CD4-positive, CD25-positive, alpha-beta regulatory T cell (primary cell): ENCODE results near the gene NHEJ1. TPM values are rescaled to one million over a fixed set of nuclear protein-coding genes. Genes with fewer than 3 reads are reported as not detected.
A peak's percentile ranks its signal among the peaks of the same experiment; 100 is the strongest.

Source experiments
- ATAC-seq, 2 donors: fragments of 150-1000 bp; cut with Tn5 transposase; one replicate each; pipeline ENCODE4 v1.10.0; 2021; ENCODE audit warnings: low read depth in 2 of 2, moderate number of reproducible peaks in 2 of 2, moderate library complexity in 1 of 2
- DNase-seq, 3 donors: peaks; one replicate each; pipeline versions ENCODE4 v3.0.0 to v3.0.0-alpha.2; 2012 to 2022; ENCODE audit warnings: mixed read lengths in 1 of 3
- H3K27ac ChIP-seq: one replicate; pipeline ENCODE4 v1.7.0; 2013; ENCODE audit warnings: mild to moderate bottlenecking, low read length; ENCODE audit not compliant: insufficient read depth, poor library complexity, severe bottlenecking
- H3K27me3 ChIP-seq: one replicate; pipeline ENCODE4 v1.7.0; 2013; ENCODE audit warnings: low read length; ENCODE audit not compliant: control insufficient read depth, insufficient read depth
- H3K36me3 ChIP-seq: one replicate; pipeline ENCODE4 v1.7.0; 2013; ENCODE audit warnings: mild to moderate bottlenecking, low read length, moderate library complexity; ENCODE audit not compliant: control insufficient read depth, insufficient read depth
- H3K4me1 ChIP-seq: 2 replicates; pipeline ENCODE4 v1.7.0; 2013; ENCODE audit warnings: mild to moderate bottlenecking, low read length; ENCODE audit not compliant: insufficient read depth, control insufficient read depth, poor library complexity, severe bottlenecking
- H3K4me3 ChIP-seq: one replicate; pipeline ENCODE4 v1.7.0; 2013; ENCODE audit warnings: low read depth, mild to moderate bottlenecking, low read length, moderate library complexity
- H3K9me3 ChIP-seq, 2 experiments: 1 replicate in 1 of 2; 2 replicates in 1 of 2; pipeline ENCODE4 v1.7.0; 2013; ENCODE audit warnings: low read length in 2 of 2, mild to moderate bottlenecking in 1 of 2, moderate library complexity in 1 of 2; ENCODE audit not compliant: control insufficient read depth in 2 of 2
- H3K27ac Mint-ChIP-seq, 3 donors: one replicate each; pipeline ENCODE4 v1.8.0; 2020 to 2022; ENCODE audit warnings: mild to moderate bottlenecking in 3 of 3, mixed read lengths in 3 of 3, moderate library complexity in 2 of 3
- H3K27me3 Mint-ChIP-seq: one replicate; pipeline ENCODE4 v1.8.0; 2022; ENCODE audit warnings: mild to moderate bottlenecking, mixed read lengths
- H3K36me3 Mint-ChIP-seq: one replicate; pipeline ENCODE4 v1.8.0; 2020; ENCODE audit warnings: mixed read lengths
- H3K4me1 Mint-ChIP-seq, 4 donors: one replicate each; pipeline ENCODE4 v1.8.0; 2020 to 2022; ENCODE audit warnings: mixed read lengths in 4 of 4, mild to moderate bottlenecking in 1 of 4
- H3K4me3 Mint-ChIP-seq, 4 donors: one replicate each; pipeline ENCODE4 v1.8.0; 2020 to 2022; ENCODE audit warnings: mild to moderate bottlenecking in 4 of 4, mixed read lengths in 4 of 4, moderate library complexity in 3 of 4
- H3K9me3 Mint-ChIP-seq, 7 donors: one replicate each; pipeline ENCODE4 v1.8.0; 2020 to 2022; ENCODE audit warnings: mixed read lengths in 7 of 7, mild to moderate bottlenecking in 3 of 7, moderate library complexity in 2 of 7
- polyA plus RNA-seq, 4 donors: library from polyadenylated mRNA; unstranded; fragments of 300-500 nt; fragmentation: Illumina TruSeq; gene quantifications; one replicate each; pipeline ENCODE4 v1.2.3, GENCODE V29; 2021
- total RNA-seq: library from RNA; stranded (reverse); gene quantifications from one replicate; pipeline ENCODE4 v1.2.3, GENCODE V29; 2022

The NHEJ1 gene
- total and polyA plus RNA-seq, 5 donors from 2014 or later, result 12.9 to 29.1 (median 25.5) TPM

DNA sequence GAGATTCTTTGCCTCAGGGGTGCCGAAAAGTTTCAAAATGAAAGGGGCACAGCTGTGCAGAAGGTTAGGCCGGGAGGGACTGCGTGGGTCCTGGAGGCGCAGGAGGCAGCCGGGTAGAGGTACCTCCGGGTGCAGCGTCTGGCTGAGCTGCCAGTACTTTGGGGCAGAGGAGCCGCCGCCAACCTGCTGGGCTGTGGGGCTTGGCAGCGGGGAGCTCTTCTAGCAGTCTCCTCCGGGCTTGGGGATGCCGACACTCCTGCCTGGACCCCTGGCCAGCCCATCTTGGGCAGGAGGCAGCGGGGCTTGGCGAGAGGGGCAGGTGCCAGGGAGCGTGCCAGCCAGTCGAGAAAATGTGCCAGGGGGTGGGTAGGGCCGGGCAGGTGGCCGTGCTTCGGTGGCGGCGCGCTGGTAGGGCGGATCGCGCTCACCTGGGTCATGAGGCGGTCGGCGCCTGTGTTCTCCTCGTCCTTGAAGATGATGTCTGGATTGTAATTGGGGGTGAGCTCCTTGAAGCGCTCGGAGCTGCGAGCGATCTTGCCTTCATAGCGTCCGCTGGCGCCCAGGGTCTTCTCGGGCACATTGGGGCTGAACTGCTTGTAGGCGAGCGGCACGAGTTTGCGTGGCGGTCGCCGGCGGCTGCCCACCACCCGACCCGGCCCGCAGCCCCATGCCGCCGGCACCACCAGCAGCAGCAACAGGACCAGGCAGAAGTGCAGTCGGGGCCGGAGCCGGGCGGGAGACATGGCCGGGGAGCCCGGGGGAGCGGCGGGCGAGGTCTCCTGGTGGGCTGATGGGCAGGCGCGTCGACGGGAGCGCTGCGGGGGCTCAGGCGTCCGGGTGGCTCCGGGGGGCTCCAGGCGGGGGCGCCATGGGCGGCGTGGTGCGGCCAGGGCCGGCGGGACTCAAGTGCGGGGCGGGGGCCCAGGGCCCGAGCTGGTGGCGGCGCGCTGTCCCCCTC, 100.6 kb downstream of the NHEJ1 start:
- peak in 1 of 3 donors; percentile 8 for DNase-seq
- Histone ChIP-seq H3K4me1 (peaks cover 37% of the 10 kb centered on the region), H3K27me3 (peaks cover 30% of the 10 kb centered on the region), H3K4me3 (no peak overlapping the region), H3K9me3 (no peaks in the 10 kb centered on the region), H3K27ac (no peak overlapping the region), H3K36me3 (no peaks in the 10 kb centered on the region)
- Mint-ChIP-seq H3K4me3 (peak overlapping the region; percentile 41 to 54 (median 48)), H3K36me3 (no peaks in the 10 kb centered on the region), H3K9me3 (no peaks in the 10 kb centered on the region), H3K4me1 (peaks cover 0 to 35% (median 3%) of the 10 kb centered on the region in 4 donors), H3K27me3 (peaks cover 80% of the 10 kb centered on the region), H3K27ac (no peak overlapping the region)
- no peak for ATAC-seq

DNA sequence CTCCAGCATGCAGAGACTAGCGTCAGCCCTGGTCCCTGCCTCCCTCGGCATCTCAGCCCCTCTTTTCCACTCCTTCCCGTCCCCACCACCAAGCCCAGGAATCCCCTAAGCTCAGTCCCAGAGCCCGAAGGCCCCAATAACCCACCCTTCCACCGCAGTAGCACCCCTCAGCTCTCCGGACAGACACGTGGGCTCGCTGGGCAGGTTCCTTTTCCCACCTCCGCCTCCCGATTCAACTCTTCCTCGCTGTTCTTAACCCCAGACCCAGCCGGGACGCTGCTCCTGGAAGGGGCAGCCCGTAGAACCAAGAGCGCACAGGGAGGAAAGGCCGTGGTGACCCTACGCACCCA, 101.3 kb downstream of the NHEJ1 start:
- ATAC-seq, result no peak
- H3K27me3 Mint-ChIP-seq, result peaks cover 74% of the 10 kb centered on the region
- H3K9me3 Mint-ChIP-seq, result no peaks in the 10 kb centered on the region
- Histone ChIP-seq H3K4me3 (no peak overlapping the region), H3K4me1 (peaks cover 37% of the 10 kb centered on the region), H3K9me3 (no peaks in the 10 kb centered on the region), H3K36me3 (no peaks in the 10 kb centered on the region), H3K27ac (no peak overlapping the region), H3K27me3 (peaks cover 30% of the 10 kb centered on the region)
- H3K36me3 Mint-ChIP-seq, result no peaks in the 10 kb centered on the region
- H3K4me3 Mint-ChIP-seq, result peak overlapping the region in 3 of 4 donors; percentile 50 to 58 (median 52)
- H3K4me1 Mint-ChIP-seq, result peaks cover 0 to 35% (median 3%) of the 10 kb centered on the region in 4 donors
- DNase-seq, result no peak
- H3K27ac Mint-ChIP-seq, result peak overlapping the region in 1 of 3 donors; percentile 63

GRCh38 chr2:219058541-219059374, 101.9 kb downstream of the NHEJ1 start:
- Mint-ChIP-seq H3K27me3 (peaks cover 74% of the 10 kb centered on the region), H3K4me3 (peak overlapping the region in 1 of 4 donors; percentile 58), H3K9me3 (no peaks in the 10 kb centered on the region), H3K27ac (no peak overlapping the region), H3K4me1 (peaks cover 0 to 35% (median 3%) of the 10 kb centered on the region in 4 donors), H3K36me3 (no peaks in the 10 kb centered on the region)
- no peak overlapping the region for H3K27ac ChIP-seq
- H3K9me3 ChIP-seq, result no peaks in the 10 kb centered on the region
- no peaks in the 10 kb centered on the region for H3K36me3 ChIP-seq
- ATAC-seq, result no peak
- no peak overlapping the region for H3K4me3 ChIP-seq
- no peak for DNase-seq
- peaks cover 26% of the 10 kb centered on the region for H3K27me3 ChIP-seq
- peaks cover 37% of the 10 kb centered on the region for H3K4me1 ChIP-seq

DNA sequence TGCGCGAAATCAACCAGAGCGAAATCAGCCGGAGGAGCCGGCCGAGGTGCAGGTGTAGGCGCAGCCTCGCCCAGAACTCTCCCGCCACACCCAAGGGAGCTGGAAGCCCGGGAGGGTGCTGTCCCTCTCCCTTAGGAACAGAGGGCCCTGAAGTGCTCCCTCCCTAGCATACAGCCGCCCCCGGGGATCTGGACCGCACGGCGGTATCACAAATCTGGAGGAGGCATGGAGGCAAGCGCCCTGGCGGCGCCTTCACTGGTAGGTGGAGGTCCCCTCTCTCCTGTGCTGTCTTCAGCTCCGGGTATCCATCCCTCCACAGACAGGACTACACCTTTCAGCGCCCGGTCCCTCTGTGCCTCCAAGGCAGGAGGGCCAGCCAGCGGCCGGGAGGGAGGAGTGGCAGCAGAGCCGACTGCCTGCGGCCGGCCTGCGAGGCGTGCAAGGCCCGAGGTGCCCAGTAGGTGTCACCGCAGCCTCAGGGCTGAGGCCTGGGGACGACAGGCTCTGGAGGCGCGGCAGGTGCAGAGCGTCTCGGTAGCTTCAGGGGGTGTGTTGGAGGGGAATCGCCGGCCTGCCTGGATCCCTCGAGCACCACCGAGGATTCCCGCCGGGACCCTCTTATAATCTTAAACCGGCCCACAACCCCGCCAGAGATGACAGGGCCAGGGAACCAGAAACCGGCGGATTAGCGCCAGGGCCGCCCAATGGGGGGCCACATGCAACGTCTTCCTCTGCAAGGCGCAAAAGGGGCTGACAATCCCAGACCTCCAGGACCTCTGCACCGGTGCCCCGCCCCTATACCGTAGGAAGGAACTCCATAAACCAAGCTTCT, 102.7 kb downstream of the NHEJ1 start:
- H3K9me3 Mint-ChIP-seq, result no peaks in the 10 kb centered on the region
- H3K4me1 ChIP-seq, result peaks cover 37% of the 10 kb centered on the region
- H3K4me3 Mint-ChIP-seq, result peak overlapping the region in 3 of 4 donors; percentile 21 to 66 (median 64)
- DNase-seq (peak; percentile 62 to 73 (median 72)), ATAC-seq (peak; percentile 88 to 93)
- no peak overlapping the region for H3K4me3 ChIP-seq
- H3K27me3 Mint-ChIP-seq, result peaks cover 66% of the 10 kb centered on the region
- H3K36me3 ChIP-seq, result no peaks in the 10 kb centered on the region
- no peaks in the 10 kb centered on the region for H3K36me3 Mint-ChIP-seq
- peaks cover 26% of the 10 kb centered on the region for H3K27me3 ChIP-seq
- H3K27ac ChIP-seq, result no peak overlapping the region
- no peak overlapping the region for H3K27ac Mint-ChIP-seq
- no peaks in the 10 kb centered on the region for H3K9me3 ChIP-seq
- H3K4me1 Mint-ChIP-seq, result peaks cover 0 to 35% (median 3%) of the 10 kb centered on the region in 4 donors

GRCh38 chr2:219056896-219057708, 103.5 kb downstream of the NHEJ1 start:
- Histone ChIP-seq H3K27ac (no peak overlapping the region), H3K4me3 (no peak overlapping the region), H3K27me3 (peaks cover 20% of the 10 kb centered on the region), H3K36me3 (no peaks in the 10 kb centered on the region), H3K4me1 (peaks cover 37% of the 10 kb centered on the region), H3K9me3 (no peaks in the 10 kb centered on the region)
- peak overlapping the region in 1 of 4 donors; percentile 24 for H3K4me3 Mint-ChIP-seq
- H3K9me3 Mint-ChIP-seq, result no peaks in the 10 kb centered on the region
- DNase-seq (no peak), ATAC-seq (no peak)
- H3K4me1 Mint-ChIP-seq, result peaks cover 0 to 35% (median 3%) of the 10 kb centered on the region in 4 donors
- no peaks in the 10 kb centered on the region for H3K36me3 Mint-ChIP-seq
- no peak overlapping the region for H3K27ac Mint-ChIP-seq
- peaks cover 65% of the 10 kb centered on the region for H3K27me3 Mint-ChIP-seq

GRCh38 chr2:219056176-219056895, 104.3 kb downstream of the NHEJ1 start:
- H3K27ac ChIP-seq, result no peak overlapping the region
- peaks cover 13% of the 10 kb centered on the region for H3K27me3 ChIP-seq
- no peak for DNase-seq
- Mint-ChIP-seq H3K4me3 (no peak overlapping the region), H3K4me1 (peaks cover 0 to 31% (median 3%) of the 10 kb centered on the region in 4 donors), H3K27ac (no peak overlapping the region), H3K36me3 (no peaks in the 10 kb centered on the region), H3K27me3 (peaks cover 61% of the 10 kb centered on the region), H3K9me3 (no peaks in the 10 kb centered on the region)
- H3K4me1 ChIP-seq, result peaks cover 37% of the 10 kb centered on the region
- H3K9me3 ChIP-seq, result no peaks in the 10 kb centered on the region
- ATAC-seq, result no peak
- no peaks in the 10 kb centered on the region for H3K36me3 ChIP-seq
- no peak overlapping the region for H3K4me3 ChIP-seq
